K562 (cell line): Measurements from ENCODE around the gene STX19. TPM values are rescaled to one million over a fixed set of nuclear protein-coding genes. Genes with fewer than 3 reads are reported as not detected.

Experiments used
- ATF1 ChIP-seq, 2 experiments: fragments of 450-650 bp in 1 of 2; IDR thresholded peaks; 2 replicates each; pipeline ENCODE4 v1.6.1; 2016; ENCODE audit warnings: missing compliant biosample characterization in 1 of 2, missing genetic modification characterization in 1 of 2
- CHCHD3 ChIP-seq: fragments of 250-450 bp; sonication (Bioruptor Pico); IDR thresholded peaks from 2 replicates; pipeline ENCODE4 v2.1.2; 2022; ENCODE audit warnings: mild to moderate bottlenecking
- EHMT2 ChIP-seq: fragments of 450-650 bp; IDR thresholded peaks from 2 replicates; pipeline ENCODE4 v1.6.1; 2018; ENCODE audit warnings: antibody characterized with exemption
- EP400 ChIP-seq: fragments of 450-650 bp; IDR thresholded peaks from 2 replicates; pipeline ENCODE4 v1.6.1; 2017; ENCODE audit warnings: antibody characterized with exemption, mild to moderate bottlenecking, moderate library complexity
- GATA2 ChIP-seq: sonication (generic); formaldehyde crosslinking; IDR thresholded peaks from 2 replicates; pipeline ENCODE4 v1.4.0; 2020; ENCODE audit warnings: mild to moderate bottlenecking, missing genetic modification reagents
- HBP1 ChIP-seq: fragments of 450-650 bp; formaldehyde crosslinking; IDR thresholded peaks from 2 replicates; pipeline ENCODE4 v1.4.0; 2022; ENCODE audit warnings: missing genetic modification characterization
- HDAC2 ChIP-seq: fragments of 450-650 bp; IDR thresholded peaks from 2 replicates; pipeline ENCODE4 v1.6.1; 2016; ENCODE audit warnings: mild to moderate bottlenecking
- JUNB ChIP-seq: fragments of 450-650 bp; formaldehyde crosslinking; conservative IDR thresholded peaks from 2 replicates; pipeline ENCODE4 v1.4.0; 2020; ENCODE audit warnings: mild to moderate bottlenecking
- L3MBTL2 ChIP-seq: fragments of 450-650 bp; IDR thresholded peaks from 2 replicates; pipeline ENCODE4 v1.6.1; 2016; ENCODE audit warnings: mild to moderate bottlenecking, moderate library complexity
- MBD2 ChIP-seq: sonication (generic); IDR thresholded peaks from 2 replicates; pipeline ENCODE4 v1.6.1; 2016; ENCODE audit warnings: low read depth, borderline replicate concordance
- NRF1 ChIP-seq, 2 experiments: fragments of 450-650 bp; IDR thresholded peaks in 1 of 2; conservative IDR thresholded peaks in 1 of 2; 2 replicates each; pipeline ENCODE4 v1.6.1; 2014; ENCODE audit warnings: mild to moderate bottlenecking in 2 of 2
- OTX1 ChIP-seq: fragments of 450-650 bp; formaldehyde crosslinking; IDR thresholded peaks from 2 replicates; pipeline ENCODE4 v1.4.0; 2022; ENCODE audit warnings: mild to moderate bottlenecking
- POLR2G ChIP-seq: fragments of 200-400 bp; formaldehyde crosslinking; IDR thresholded peaks from 2 replicates; pipeline ENCODE4 v1.6.1; 2017; ENCODE audit warnings: low read depth, mild to moderate bottlenecking, antibody characterized with exemption, low read length, moderate library complexity
- PTRF ChIP-seq: fragments of 450-650 bp; IDR thresholded peaks from 2 replicates; pipeline ENCODE4 v1.6.1; 2016; ENCODE audit warnings: mild to moderate bottlenecking, missing genetic modification characterization, missing compliant biosample characterization
- RFX5 ChIP-seq: IDR thresholded peaks from 2 replicates; pipeline ENCODE4 v1.6.1; 2011; ENCODE audit warnings: low read depth, mild to moderate bottlenecking, improper control_type of control experiment, low read length
- SIN3B ChIP-seq: fragments of 450-650 bp; IDR thresholded peaks from 2 replicates; pipeline ENCODE4 v1.6.1; 2017; ENCODE audit warnings: low read depth, mild to moderate bottlenecking, moderate library complexity
- SNIP1 ChIP-seq: fragments of 450-650 bp; IDR thresholded peaks from 2 replicates; pipeline ENCODE4 v1.7.1; 2017; ENCODE audit warnings: low read depth, mild to moderate bottlenecking
- SRSF1 ChIP-seq: fragments of 200-400 bp; formaldehyde crosslinking; IDR thresholded peaks from 2 replicates; pipeline ENCODE4 v1.6.1; 2017; ENCODE audit warnings: mild to moderate bottlenecking, low read depth, low read length, moderate library complexity
- TBP ChIP-seq: optimal IDR thresholded peaks from 2 replicates; pipeline ENCODE3; 2011; ENCODE audit warnings: low read depth, low read length, improper control_type of control experiment
- ZFX ChIP-seq: sonication (generic); formaldehyde crosslinking; IDR thresholded peaks from 2 replicates; pipeline ENCODE4 v1.8.0; 2022; ENCODE audit warnings: mild to moderate bottlenecking, missing genetic modification reagents, moderate library complexity
- ZKSCAN3 ChIP-seq: fragments of 250-450 bp; sonication (Bioruptor Pico); IDR thresholded peaks from 2 replicates; pipeline ENCODE4 v1.4.0; 2020
- polyA plus RNA-seq, 8 experiments: library from polyadenylated mRNA; depleted of rRNA in 4 of 8; stranded (reverse) in 5 of 8; unstranded in 3 of 8; fragments of >200 nt; fragmentation: Nextera tagmentation in 2 of 8; fragmentation: Illumina TruSeq in 1 of 8; extraction: Ambion mirVana in 2 of 8; extraction: Trizol in 1 of 8; gene quantifications; 2 replicates each; pipeline versions ENCODE4 v1.2.1 to v1.2.3, GENCODE V29; 2011 to 2014; ENCODE audit warnings: inconsistent platforms in 1 of 8, missing spikeins in 1 of 8
- total RNA-seq, 7 experiments: library from RNA; depleted of rRNA in 6 of 7; stranded (reverse); fragments of >200 nt in 6 of 7; fragmentation: Illumina TruSeq in 2 of 7; extraction: Trizol in 2 of 7; gene quantifications; 2 replicates each; pipeline versions ENCODE4 v1.2.1 to v1.2.3, GENCODE V29; 2011 to 2021; ENCODE audit warnings: low replicate concordance in 1 of 7
- TF ChIP-seq, protein P1 (sequence below): fragments of 450-650 bp; IDR thresholded peaks from 2 replicates; pipeline ENCODE4 v1.6.1; 2016; ENCODE audit warnings: borderline replicate concordance
- TF ChIP-seq, protein P2 (sequence below): fragments of 450-650 bp; IDR thresholded peaks from 2 replicates; pipeline ENCODE4 v1.6.1; 2018; ENCODE audit not compliant: partially characterized antibody

STX19 gene
- total and polyA plus RNA-seq, 9 of the 15 experiments (the other 6 are each of a cell fraction or from before 2014, with no cell fraction given) = 0.04 TPM; not detected in 8

GRCh38 chr3:93979850-93980676, 48.3 kb downstream of the STX19 start, which contains the start of gene ARL13B (continued):
- peak; percentile 90 for TF ChIP-seq MBD2
- TF ChIP-seq TBP = peak; percentile 73
- TF ChIP-seq ZKSCAN3 (CRISPR knock-in tag) = no peak
- TF ChIP-seq RFX5 = no peak
- TF ChIP-seq, protein P1, sequence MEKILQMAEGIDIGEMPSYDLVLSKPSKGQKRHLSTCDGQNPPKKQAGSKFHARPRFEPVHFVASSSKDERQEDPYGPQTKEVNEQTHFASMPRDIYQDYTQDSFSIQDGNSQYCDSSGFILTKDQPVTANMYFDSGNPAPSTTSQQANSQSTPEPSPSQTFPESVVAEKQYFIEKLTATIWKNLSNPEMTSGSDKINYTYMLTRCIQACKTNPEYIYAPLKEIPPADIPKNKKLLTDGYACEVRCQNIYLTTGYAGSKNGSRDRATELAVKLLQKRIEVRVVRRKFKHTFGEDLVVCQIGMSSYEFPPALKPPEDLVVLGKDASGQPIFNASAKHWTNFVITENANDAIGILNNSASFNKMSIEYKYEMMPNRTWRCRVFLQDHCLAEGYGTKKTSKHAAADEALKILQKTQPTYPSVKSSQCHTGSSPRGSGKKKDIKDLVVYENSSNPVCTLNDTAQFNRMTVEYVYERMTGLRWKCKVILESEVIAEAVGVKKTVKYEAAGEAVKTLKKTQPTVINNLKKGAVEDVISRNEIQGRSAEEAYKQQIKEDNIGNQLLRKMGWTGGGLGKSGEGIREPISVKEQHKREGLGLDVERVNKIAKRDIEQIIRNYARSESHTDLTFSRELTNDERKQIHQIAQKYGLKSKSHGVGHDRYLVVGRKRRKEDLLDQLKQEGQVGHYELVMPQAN = peak; percentile 47; the same call in 1 of the 2 replicates
- TF ChIP-seq EP400 = peak; percentile 49
- TF ChIP-seq SRSF1 = no peak
- TF ChIP-seq HBP1 (CRISPR knock-in tag) = no peak
- TF ChIP-seq SIN3B = peak; percentile 61; the same call in 1 of the 2 replicates
- TF ChIP-seq POLR2G = peak; percentile 90
- TF ChIP-seq GATA2 = no peak
- TF ChIP-seq HDAC2 = 0 out of 2 replicates have a peak, but pooled peaks have one; percentile 37
- TF ChIP-seq NRF1 (conservative IDR thresholded peaks at IDR 0.05 in 1 of 2, IDR thresholded peaks at IDR 0.05 in 1 of 2) = peak; percentile 91 to 92
- TF ChIP-seq L3MBTL2 = peak; percentile 33; the same call in 1 of the 2 replicates
- TF ChIP-seq EHMT2 = no peak
- no peak for TF ChIP-seq CHCHD3 (CRISPR knock-in tag)
- no peak for TF ChIP-seq OTX1 (CRISPR knock-in tag)
- TF ChIP-seq JUNB = no peak
- TF ChIP-seq PTRF = no peak
- peak; percentile 48; the same call in 1 of the 2 replicates for TF ChIP-seq SNIP1
- TF ChIP-seq ZFX (CRISPR knock-in tag) = peak; percentile 54
- peak; percentile 48; the same call in 1 of the 2 replicates for TF ChIP-seq ATF1 (CRISPR knock-in tag; IDR thresholded peaks at IDR 0.05)
- TF ChIP-seq ATF1 (tag; IDR thresholded peaks at IDR 0.05) = peak; percentile 92
- TF ChIP-seq, protein P2, sequence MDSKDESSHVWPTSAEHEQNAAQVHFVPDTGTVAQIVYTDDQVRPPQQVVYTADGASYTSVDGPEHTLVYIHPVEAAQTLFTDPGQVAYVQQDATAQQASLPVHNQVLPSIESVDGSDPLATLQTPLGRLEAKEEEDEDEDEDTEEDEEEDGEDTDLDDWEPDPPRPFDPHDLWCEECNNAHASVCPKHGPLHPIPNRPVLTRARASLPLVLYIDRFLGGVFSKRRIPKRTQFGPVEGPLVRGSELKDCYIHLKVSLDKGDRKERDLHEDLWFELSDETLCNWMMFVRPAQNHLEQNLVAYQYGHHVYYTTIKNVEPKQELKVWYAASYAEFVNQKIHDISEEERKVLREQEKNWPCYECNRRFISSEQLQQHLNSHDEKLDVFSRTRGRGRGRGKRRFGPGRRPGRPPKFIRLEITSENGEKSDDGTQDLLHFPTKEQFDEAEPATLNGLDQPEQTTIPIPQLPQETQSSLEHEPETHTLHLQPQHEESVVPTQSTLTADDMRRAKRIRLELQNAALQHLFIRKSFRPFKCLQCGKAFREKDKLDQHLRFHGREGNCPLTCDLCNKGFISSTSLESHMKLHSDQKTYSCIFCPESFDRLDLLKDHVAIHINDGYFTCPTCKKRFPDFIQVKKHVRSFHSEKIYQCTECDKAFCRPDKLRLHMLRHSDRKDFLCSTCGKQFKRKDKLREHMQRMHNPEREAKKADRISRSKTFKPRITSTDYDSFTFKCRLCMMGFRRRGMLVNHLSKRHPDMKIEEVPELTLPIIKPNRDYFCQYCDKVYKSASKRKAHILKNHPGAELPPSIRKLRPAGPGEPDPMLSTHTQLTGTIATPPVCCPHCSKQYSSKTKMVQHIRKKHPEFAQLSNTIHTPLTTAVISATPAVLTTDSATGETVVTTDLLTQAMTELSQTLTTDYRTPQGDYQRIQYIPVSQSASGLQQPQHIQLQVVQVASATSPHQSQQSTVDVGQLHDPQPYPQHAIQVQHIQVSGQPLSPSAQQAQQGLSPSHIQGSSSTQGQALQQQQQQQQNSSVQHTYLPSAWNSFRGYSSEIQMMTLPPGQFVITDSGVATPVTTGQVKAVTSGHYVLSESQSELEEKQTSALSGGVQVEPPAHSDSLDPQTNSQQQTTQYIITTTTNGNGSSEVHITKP = peak; percentile 72
